GM13977 (cell line): ENCODE data around the gene UBAP1.
"Not testable (repeated sequence)": the region's sequence is repeated elsewhere in the genome, so short reads cannot be mapped to it uniquely, and the experiment has no call there.

ENCODE experiments used
- DNase-seq: peaks from one replicate; pipeline ENCODE4 v3.0.0; 2012; ENCODE audit warnings: low spot score
- CTCF ChIP-seq: IDR thresholded peaks from 2 replicates; pipeline ENCODE4 v1.5.1; 2012; ENCODE audit warnings: mild to moderate bottlenecking, control low read depth; ENCODE audit not compliant: insufficient read depth; ENCODE audit errors: extremely low read depth, missing control alignments
- in situ Hi-C: fragments of 300-500 bp; cut with MboI; formaldehyde crosslinking; loops from one replicate; pipeline ENCODE4 v1.12.0; 2022; ENCODE audit warnings: low sequenced_read_pairs, low pct_unique_long_range_greater_than_20kb, mixed read lengths, inconsistent platforms; ENCODE audit not compliant: unreplicated experiment

Gene UBAP1

GRCh38 chr9:34211395-34211794 is 32.6 kb downstream of the UBAP1 start:
- in situ Hi-C loops: no loop called here
- TF ChIP-seq CTCF: no peak
- DNase-seq: peak; percentile 28

GRCh38 chr9:34214354-34215000 is 35.6 kb downstream of the UBAP1 start:
- DNase-seq, in situ Hi-C loops: not testable (repeated sequence)

- DNase-seq: no peak
- in situ Hi-C loops: no loop called here
- TF ChIP-seq CTCF: no peak
Measured at GRCh38 chr9:34216325-34216724, 37.5 kb downstream of the UBAP1 start.

- DNase-seq, in situ Hi-C loops: not testable (repeated sequence)
Measured at GRCh38 chr9:34217015-34217414, 38.2 kb downstream of the UBAP1 start.

GRCh38 chr9:34218446-34218845 is 39.6 kb downstream of the UBAP1 start:
- no peak for TF ChIP-seq CTCF
- no peak for DNase-seq
- in situ Hi-C loops: no loop called here

- in situ Hi-C loops: no loop called here
- no peak for TF ChIP-seq CTCF
- DNase-seq: no peak
Measured at GRCh38 chr9:34219421-34219820, 40.6 kb downstream of the UBAP1 start.

GRCh38 chr9:34220218-34220617 is 41.4 kb downstream of the UBAP1 start:
- in situ Hi-C loops: no loop called here
- TF ChIP-seq CTCF: no peak

GRCh38 chr9:34224349-34224748 is 45.5 kb downstream of the UBAP1 start:
- no peak for DNase-seq
- in situ Hi-C loops: no loop called here
- TF ChIP-seq CTCF: no peak

More at GRCh38 chr9:34220218-34220617, 41.4 kb downstream of the UBAP1 start:
- no peak for DNase-seq

- in situ Hi-C loops, DNase-seq: not testable (repeated sequence)
Measured at GRCh38 chr9:34226144-34226760, 47.4 kb downstream of the UBAP1 start.
